GM12891 (cell line): Measurements from ENCODE around the gene DOCK8.

Experiments used
- DNase-seq: peaks from one replicate; pipeline ENCODE4 v3.0.0; 2011; ENCODE audit warnings: low spot score; ENCODE audit not compliant: insufficient read length
- FAIRE-seq: peaks from 2 replicates; lab custom pipeline; 2011; peaks lifted over from hg19 to GRCh38; lab: Jason Lieb, UNC
- PAX5 ChIP-seq: IDR thresholded peaks from 2 replicates; pipeline ENCODE4 v1.6.1; 2011; ENCODE audit warnings: low read length, moderate library complexity, mild to moderate bottlenecking; ENCODE audit not compliant: insufficient read depth, severe bottlenecking
- POLR2A ChIP-seq: IDR thresholded peaks from 2 replicates; pipeline ENCODE4 v1.6.1; 2011; ENCODE audit warnings: low read depth, low read length, control low read depth
- POLR2AphosphoS5 ChIP-seq: IDR thresholded peaks from 2 replicates; pipeline ENCODE4 v1.6.1; 2011; ENCODE audit warnings: low read depth, low read length, control low read depth
- POU2F2 ChIP-seq: IDR thresholded peaks from 2 replicates; pipeline ENCODE4 v1.6.1; 2011; ENCODE audit warnings: low read depth, mild to moderate bottlenecking, control low read depth, low read length, moderate library complexity
- SPI1 ChIP-seq: IDR thresholded peaks from 2 replicates; pipeline ENCODE4 v1.6.1; 2011; ENCODE audit warnings: low read depth, low read length, control low read depth
- TAF1 ChIP-seq: IDR thresholded peaks from 2 replicates; pipeline ENCODE4 v1.6.1; 2011; ENCODE audit warnings: low read depth, low read length, control low read depth

DOCK8 gene

DNA sequence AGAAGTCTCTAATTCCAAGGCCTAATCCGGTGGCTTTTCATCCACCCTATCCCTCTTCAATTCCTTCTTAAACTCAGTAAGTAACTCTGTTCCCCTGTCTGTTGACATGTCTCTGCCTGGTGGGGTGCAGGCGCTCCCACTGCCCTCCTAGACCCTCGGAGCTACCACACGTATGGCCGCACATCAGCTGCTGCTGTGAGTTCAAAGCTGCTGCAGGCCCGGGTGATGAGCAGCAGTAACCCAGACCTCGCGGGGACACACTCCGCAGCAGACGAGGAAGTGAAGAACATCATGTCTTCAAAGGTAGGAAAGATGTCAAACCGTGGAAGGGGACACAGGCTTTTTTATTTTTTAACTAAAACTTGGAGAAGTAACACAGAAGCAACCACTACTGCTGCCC lies 167.7 kb downstream of the DOCK8 start:
- FAIRE-seq (no peak), DNase-seq (no peak)
- no peak for TF ChIP-seq SPI1
- no peak for TF ChIP-seq POU2F2
- no peak for TF ChIP-seq PAX5
- TF ChIP-seq POLR2A, result no peak
- no peak for TF ChIP-seq POLR2AphosphoS5
- TF ChIP-seq TAF1, result no peak

GRCh38 chr9:385818-386398 lies 171.2 kb downstream of the DOCK8 start:
- FAIRE-seq (peak; percentile 28), DNase-seq (no peak)
- no peak for TF ChIP-seq TAF1
- TF ChIP-seq PAX5, result no peak
- TF ChIP-seq POLR2A, result no peak
- TF ChIP-seq POLR2AphosphoS5, result no peak
- TF ChIP-seq POU2F2, result no peak
- no peak for TF ChIP-seq SPI1

GRCh38 chr9:389159-389558 lies 174.5 kb downstream of the DOCK8 start:
- TF ChIP-seq POLR2AphosphoS5 (no peak), SPI1 (peak; percentile 59)
- DNase-seq, result no peak
- peak; percentile 54 for FAIRE-seq

GRCh38 chr9:389758-390157 lies 175.1 kb downstream of the DOCK8 start:
- DNase-seq, result no peak
- FAIRE-seq, result no peak

DNA sequence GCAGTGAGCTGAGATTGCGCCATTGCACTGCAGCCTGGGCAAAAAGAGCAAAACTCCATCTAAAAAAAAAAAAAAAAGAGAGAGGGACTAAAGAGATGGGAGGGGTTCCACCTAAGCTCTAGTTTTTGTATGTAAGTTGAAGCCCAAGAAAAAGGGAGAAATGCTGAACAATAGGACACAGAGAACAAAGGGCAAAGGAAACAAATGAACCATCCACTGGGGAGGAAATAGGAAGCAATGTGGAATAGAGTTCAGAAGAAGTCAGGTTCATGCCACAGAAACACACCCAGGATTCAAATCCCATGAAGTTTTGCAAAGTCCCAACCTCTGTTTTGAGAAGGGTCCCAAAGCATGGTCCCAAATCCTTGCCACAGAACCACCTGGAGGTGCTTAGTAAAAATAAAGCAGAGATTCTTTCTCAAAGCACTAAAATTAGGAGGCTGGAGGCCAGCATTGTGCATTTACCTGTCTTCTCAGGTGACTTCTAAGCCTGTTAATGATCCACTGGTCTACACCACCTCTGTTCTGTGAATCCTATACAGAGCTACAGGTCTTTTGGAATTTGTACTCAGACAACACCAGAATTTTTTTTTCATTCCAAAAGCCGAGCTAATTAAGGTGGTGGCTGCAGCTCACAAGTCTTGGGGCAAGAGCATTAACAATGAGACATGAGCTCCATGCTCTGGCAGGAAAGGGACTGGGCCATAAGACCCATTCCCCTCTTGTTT lies 177.6 kb downstream of the DOCK8 start:
- DNase-seq (no peak), FAIRE-seq (no peak)
- TF ChIP-seq POLR2A (no peak), TAF1 (no peak), SPI1 (no peak), PAX5 (no peak), POLR2AphosphoS5 (no peak), POU2F2 (no peak)

More at GRCh38 chr9:389758-390157, 175.1 kb downstream of the DOCK8 start:
- TF ChIP-seq POLR2A (no peak), POLR2AphosphoS5 (no peak), POU2F2 (no peak), PAX5 (no peak), SPI1 (no peak), TAF1 (no peak)

DNA sequence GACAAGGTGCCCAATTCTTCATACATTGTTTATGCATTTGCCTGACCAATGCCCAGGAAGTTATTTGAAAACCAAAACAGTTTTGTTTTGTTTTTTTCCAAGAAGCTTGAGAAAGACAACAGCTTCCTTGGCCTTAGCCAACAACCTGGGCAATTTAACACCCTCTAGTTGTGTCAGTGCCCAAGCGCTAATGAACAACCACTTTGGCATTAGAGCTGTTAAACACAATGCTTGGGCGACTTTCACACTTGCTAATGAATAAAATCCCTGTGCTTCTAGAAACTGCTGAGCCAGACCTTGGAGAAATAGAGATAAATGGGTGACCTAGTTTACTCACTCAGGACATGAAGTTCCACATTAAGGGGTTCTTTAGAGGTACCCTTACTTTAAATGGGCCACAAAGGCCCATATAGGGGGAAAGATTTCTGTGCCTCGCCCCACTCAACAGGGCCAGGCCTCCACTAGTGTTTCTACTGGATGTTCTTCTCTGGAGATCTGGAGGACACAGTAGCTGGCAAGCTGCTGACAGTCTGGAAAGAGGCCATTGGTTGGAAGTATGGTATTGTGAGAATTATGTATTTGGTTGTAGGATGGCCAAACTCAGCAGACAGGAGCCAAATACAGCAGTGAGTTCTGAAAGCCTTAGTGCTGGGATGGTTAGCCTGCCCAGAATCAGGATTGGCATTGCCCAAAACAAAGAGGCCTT lies 179.8 kb downstream of the DOCK8 start:
- FAIRE-seq (no peak), DNase-seq (no peak)
- no peak for TF ChIP-seq POLR2A
- TF ChIP-seq TAF1, result no peak
- no peak for TF ChIP-seq SPI1
- TF ChIP-seq POLR2AphosphoS5, result no peak
- no peak for TF ChIP-seq PAX5

DNA sequence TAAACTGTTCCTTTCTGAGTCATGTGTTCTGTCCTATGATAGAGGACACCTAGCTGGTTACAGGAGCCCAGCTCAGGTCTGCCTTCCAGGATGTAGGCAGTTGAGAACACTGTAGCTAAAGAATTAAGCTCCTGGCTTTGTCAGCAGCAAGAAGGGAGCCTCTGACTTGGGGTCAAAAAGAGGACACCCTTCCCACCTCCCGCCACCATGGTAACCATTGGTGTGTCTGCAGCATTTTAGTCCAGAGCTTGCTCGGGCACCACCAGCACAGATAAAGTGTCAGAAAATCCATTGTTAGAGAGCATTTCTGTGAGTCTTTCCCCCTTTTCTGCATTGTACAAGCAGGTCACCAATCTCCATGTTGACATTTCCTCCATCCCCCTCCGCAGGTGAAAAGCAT lies 181.7 kb downstream of the DOCK8 start:
- FAIRE-seq (no peak), DNase-seq (no peak)
- TF ChIP-seq PAX5 (no peak), TAF1 (no peak), POLR2A (no peak), POLR2AphosphoS5 (no peak), SPI1 (no peak), POU2F2 (no peak)

- no peak for DNase-seq
- TF ChIP-seq POU2F2 (no peak), POLR2AphosphoS5 (no peak), SPI1 (no peak), POLR2A (no peak), TAF1 (no peak), PAX5 (no peak)
- no peak for FAIRE-seq
These were observed 183.4 kb downstream of the DOCK8 start for GRCh38 chr9:398085-398484.

DNA sequence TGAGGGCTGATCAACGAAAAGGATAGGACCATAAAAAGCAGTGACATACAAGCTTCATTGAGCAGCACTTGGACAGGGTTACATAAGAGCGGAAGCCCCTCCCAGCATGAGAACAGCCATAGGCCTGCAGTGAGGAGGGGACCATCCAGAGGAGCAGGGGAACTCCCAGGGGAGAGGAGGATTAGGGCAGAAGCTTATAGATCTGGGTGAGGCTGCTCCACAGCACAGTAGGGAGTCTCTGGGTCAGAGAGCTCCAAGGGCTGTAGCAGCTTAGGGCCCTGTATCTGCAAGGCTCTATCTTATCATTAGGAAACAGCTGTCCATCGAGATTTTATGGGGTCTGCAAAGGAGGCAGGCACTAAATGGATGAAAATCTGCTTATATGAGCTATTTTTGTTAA lies 186.6 kb downstream of the DOCK8 start:
- FAIRE-seq, result no peak
- TF ChIP-seq POLR2A (no peak), TAF1 (no peak), SPI1 (no peak), POLR2AphosphoS5 (no peak), POU2F2 (no peak), PAX5 (no peak)
- no peak for DNase-seq

- no peak for TF ChIP-seq POLR2AphosphoS5
- no peak for TF ChIP-seq SPI1
- no peak for TF ChIP-seq TAF1
- no peak for FAIRE-seq
- no peak for DNase-seq
These were observed 189.6 kb downstream of the DOCK8 start for GRCh38 chr9:404234-404633.
